HEK293T (cell line): Measurements from ENCODE around the gene CUL9.

Source experiments
- CTCF ChIA-PET: fragments of 350-600 bp; formaldehyde crosslinking; extraction: SDS; loops from one replicate; lab custom pipeline; 2021; ENCODE audit warnings: antibody characterized with exemption, inconsistent platforms; lab: Yijun Ruan, JAX
- POLR2A ChIA-PET: fragments of 350-600 bp; formaldehyde crosslinking; extraction: SDS; loops from one replicate; lab custom pipeline; 2020; ENCODE audit warnings: antibody characterized with exemption, inconsistent platforms; lab: Yijun Ruan, JAX
- DNase-seq: peaks from one replicate; pipeline ENCODE4 v3.0.0; 2012; ENCODE audit warnings: mixed read lengths; ENCODE audit errors: extremely low spot score
- ARNT ChIP-seq: fragments of 450-650 bp; IDR thresholded peaks from 2 replicates; pipeline ENCODE4 v1.6.1; 2017; ENCODE audit warnings: mild to moderate bottlenecking
- BHLHE40 ChIP-seq: fragments of 450-650 bp; IDR thresholded peaks from 2 replicates; pipeline ENCODE4 v1.6.1; 2016; ENCODE audit warnings: mild to moderate bottlenecking, moderate library complexity, borderline replicate concordance
- CTBP1 ChIP-seq: fragments of 450-650 bp; IDR thresholded peaks from 2 replicates; pipeline ENCODE4 v1.6.1; 2016; ENCODE audit warnings: borderline replicate concordance
- ELF4 ChIP-seq: fragments of 450-650 bp; IDR thresholded peaks from 2 replicates; pipeline ENCODE4 v1.6.1; 2017; ENCODE audit warnings: antibody characterized with exemption
- FOXA1 ChIP-seq: fragments of 450-650 bp; IDR thresholded peaks from 2 replicates; pipeline ENCODE4 v1.6.1; 2016; ENCODE audit warnings: mild to moderate bottlenecking
- FOXK2 ChIP-seq: fragments of 450-650 bp; IDR thresholded peaks from 2 replicates; pipeline ENCODE4 v1.6.1; 2016; ENCODE audit warnings: mild to moderate bottlenecking
- FOXM1 ChIP-seq: fragments of 450-650 bp; IDR thresholded peaks from 2 replicates; pipeline ENCODE4 v1.6.1; 2017; ENCODE audit warnings: mild to moderate bottlenecking, borderline replicate concordance
- HDGF ChIP-seq: fragments of 450-650 bp; IDR thresholded peaks from 2 replicates; pipeline ENCODE4 v1.6.1; 2017; ENCODE audit warnings: antibody characterized with exemption, borderline replicate concordance
- L3MBTL2 ChIP-seq: fragments of 450-650 bp; conservative IDR thresholded peaks from 2 replicates; pipeline ENCODE4 v1.6.1; 2016; ENCODE audit warnings: mild to moderate bottlenecking
- LEF1 ChIP-seq: fragments of 450-650 bp; IDR thresholded peaks from 2 replicates; pipeline ENCODE4 v1.6.1; 2017; ENCODE audit warnings: mild to moderate bottlenecking, borderline replicate concordance
- NFRKB ChIP-seq: fragments of 450-650 bp; IDR thresholded peaks from 2 replicates; pipeline ENCODE4 v1.6.1; 2016; ENCODE audit warnings: mild to moderate bottlenecking, moderate library complexity
- SP1 ChIP-seq: fragments of 450-650 bp; IDR thresholded peaks from 2 replicates; pipeline ENCODE4 v1.6.1; 2017
- SUZ12 ChIP-seq: fragments of 450-650 bp; IDR thresholded peaks from 2 replicates; pipeline ENCODE4 v1.6.1; 2016; ENCODE audit warnings: mild to moderate bottlenecking
- TARDBP ChIP-seq: fragments of 450-650 bp; IDR thresholded peaks from 2 replicates; pipeline ENCODE4 v1.6.1; 2016
- ZNF384 ChIP-seq: fragments of 450-650 bp; IDR thresholded peaks from 2 replicates; pipeline ENCODE4 v1.6.1; 2016
- TF ChIP-seq, protein P1 (sequence below): fragments of 450-650 bp; IDR thresholded peaks from 2 replicates; pipeline ENCODE4 v1.6.1; 2016

Gene CUL9

GRCh38 chr6:43268355-43268700 is 86.3 kb downstream of the CUL9 start:
- ChIA-PET CTCF (interaction anchor here (0.5 to 1.1 kb wide), 3 partner anchors 39 to 365 kb away, joined by 3 to 5 read pairs (median 3); partner anchors contain the start of gene DNPH1), POLR2A (interaction anchor here (2.3 kb wide), 1 partner anchor 21 kb away, joined by 5 read pairs; no protein-coding TSS in a partner anchor)
- no peak for DNase-seq
- TF ChIP-seq L3MBTL2 (no peak), NFRKB (no peak), FOXA1 (no peak), BHLHE40 (no peak), FOXM1 (no peak)

DNA sequence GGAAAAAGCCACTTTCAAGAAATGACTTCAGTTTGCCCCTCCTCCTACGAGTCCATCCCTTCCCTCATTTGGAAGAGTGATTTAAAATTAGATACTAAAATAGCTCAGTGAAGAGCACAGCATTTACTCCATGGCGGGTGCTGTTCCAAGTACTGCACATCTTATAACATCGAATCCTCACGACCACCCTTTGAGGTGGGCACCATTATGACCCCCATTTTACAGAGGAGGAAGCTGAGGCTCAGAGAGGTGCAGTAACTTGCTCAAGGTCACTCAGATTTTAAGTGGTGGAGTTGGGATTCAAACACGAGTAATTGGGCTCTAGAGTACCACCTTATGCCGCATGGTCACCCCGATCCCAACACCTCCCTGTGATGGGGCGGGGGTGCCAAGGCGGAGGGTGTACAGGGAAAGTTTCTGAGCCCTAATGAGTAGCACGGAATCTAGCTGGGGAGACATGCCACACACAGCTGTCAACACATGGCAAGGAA is 86.8 kb downstream of the CUL9 start:
- no peak for DNase-seq
- ChIA-PET POLR2A (interaction anchor here (2.3 kb wide), 1 partner anchor 22 kb away, joined by 5 read pairs; no protein-coding TSS in a partner anchor), CTCF (interaction anchor here (1.0 to 1.1 kb wide), 2 partner anchors 17 to 40 kb away, joined by 3 to 4 read pairs; partner anchors contain the start of gene DNPH1)
- TF ChIP-seq HDGF (no peak), FOXA1 (no peak), ZNF384 (no peak), ARNT (no peak), FOXK2 (no peak), FOXM1 (no peak), TARDBP (no peak), ELF4 (no peak), SP1 (no peak), CTBP1 (no peak), SUZ12 (no peak), L3MBTL2 (no peak), LEF1 (no peak), NFRKB (no peak), BHLHE40 (no peak)
- TF ChIP-seq, protein P1, sequence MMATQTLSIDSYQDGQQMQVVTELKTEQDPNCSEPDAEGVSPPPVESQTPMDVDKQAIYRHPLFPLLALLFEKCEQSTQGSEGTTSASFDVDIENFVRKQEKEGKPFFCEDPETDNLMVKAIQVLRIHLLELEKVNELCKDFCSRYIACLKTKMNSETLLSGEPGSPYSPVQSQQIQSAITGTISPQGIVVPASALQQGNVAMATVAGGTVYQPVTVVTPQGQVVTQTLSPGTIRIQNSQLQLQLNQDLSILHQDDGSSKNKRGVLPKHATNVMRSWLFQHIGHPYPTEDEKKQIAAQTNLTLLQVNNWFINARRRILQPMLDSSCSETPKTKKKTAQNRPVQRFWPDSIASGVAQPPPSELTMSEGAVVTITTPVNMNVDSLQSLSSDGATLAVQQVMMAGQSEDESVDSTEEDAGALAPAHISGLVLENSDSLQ: no peak

- peak; percentile 30 for DNase-seq
- CTCF ChIA-PET: interaction anchor here (1.0 kb wide), 1 partner anchor 18 kb away, joined by 4 read pairs; no protein-coding TSS in a partner anchor
- TF ChIP-seq L3MBTL2 (peak; percentile 50; the same call in 1 of the 2 replicates), FOXK2 (no peak)
- POLR2A ChIA-PET: interaction anchor here (0.7 to 2.3 kb wide), 2 partner anchors 22 to 810 kb away, joined by 3 to 5 read pairs; no protein-coding TSS in a partner anchor
Measured at GRCh38 chr6:43269273-43270007, 87.4 kb downstream of the CUL9 start.

DNA sequence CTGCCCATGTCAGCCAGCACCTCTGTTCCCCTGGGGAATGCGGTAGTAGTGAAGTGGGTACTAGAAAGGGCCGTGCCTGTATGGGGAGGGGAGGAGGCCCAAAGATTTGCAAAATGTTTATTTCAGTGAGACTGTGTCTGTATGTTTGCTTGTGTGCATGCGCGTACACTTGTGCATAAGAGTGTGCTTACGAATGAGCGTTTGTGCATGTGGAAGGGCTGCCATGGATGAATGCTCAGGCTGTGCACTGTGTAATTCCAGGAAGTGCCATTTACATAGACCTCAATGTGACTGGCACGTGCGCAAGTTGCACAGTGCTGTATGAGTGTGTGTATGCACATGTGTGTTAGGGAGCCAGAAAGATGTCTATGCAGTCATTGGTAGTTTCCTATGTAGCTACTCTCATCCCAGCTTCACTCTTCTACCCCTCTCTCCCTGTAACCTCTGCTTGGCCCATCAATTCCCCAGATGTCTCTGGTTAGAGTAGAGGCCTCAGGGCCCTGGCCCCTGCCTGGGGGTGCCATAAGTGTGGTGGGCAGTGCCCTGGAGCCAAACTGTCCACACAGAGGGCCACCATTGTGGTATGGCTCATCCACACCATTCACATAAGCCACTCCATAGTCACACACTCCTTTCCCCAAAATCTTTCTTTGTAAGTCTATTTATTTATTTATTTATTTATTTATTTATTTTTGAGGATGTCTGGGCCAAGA is 89.3 kb downstream of the CUL9 start:
- no peak for TF ChIP-seq FOXA1
- TF ChIP-seq SUZ12: no peak
- TF ChIP-seq LEF1: no peak
- TF ChIP-seq ARNT: no peak
- TF ChIP-seq FOXK2: no peak
- no peak for TF ChIP-seq CTBP1
- no peak for TF ChIP-seq HDGF
- TF ChIP-seq NFRKB: no peak
- no peak for TF ChIP-seq SP1
- TF ChIP-seq, protein P1: no peak
- TF ChIP-seq BHLHE40: no peak
- no peak for TF ChIP-seq TARDBP
- TF ChIP-seq ZNF384: no peak
- TF ChIP-seq ELF4: no peak
- TF ChIP-seq FOXM1: no peak
- no peak for DNase-seq
- POLR2A ChIA-PET: interaction anchor here (1.0 to 1.2 kb wide), 2 partner anchors 8 to 25 kb away, joined by 3 read pairs; no protein-coding TSS in a partner anchor
- CTCF ChIA-PET: interaction anchor here (0.6 kb wide), 1 partner anchor 15 kb away, joined by 3 read pairs; no protein-coding TSS in a partner anchor

GRCh38 chr6:43271944-43272343 is 89.9 kb downstream of the CUL9 start:
- ChIA-PET CTCF (interaction anchor here (0.6 kb wide), 1 partner anchor 15 kb away, joined by 3 read pairs; no protein-coding TSS in a partner anchor), POLR2A (interaction anchor here (1.0 to 1.2 kb wide), 2 partner anchors 8 to 25 kb away, joined by 3 read pairs; no protein-coding TSS in a partner anchor)
- DNase-seq: no peak
- no peak for TF ChIP-seq BHLHE40
- no peak for TF ChIP-seq ELF4
- TF ChIP-seq ZNF384: no peak
- TF ChIP-seq L3MBTL2: no peak
- TF ChIP-seq, protein P1: no peak
- TF ChIP-seq NFRKB: no peak

DNA sequence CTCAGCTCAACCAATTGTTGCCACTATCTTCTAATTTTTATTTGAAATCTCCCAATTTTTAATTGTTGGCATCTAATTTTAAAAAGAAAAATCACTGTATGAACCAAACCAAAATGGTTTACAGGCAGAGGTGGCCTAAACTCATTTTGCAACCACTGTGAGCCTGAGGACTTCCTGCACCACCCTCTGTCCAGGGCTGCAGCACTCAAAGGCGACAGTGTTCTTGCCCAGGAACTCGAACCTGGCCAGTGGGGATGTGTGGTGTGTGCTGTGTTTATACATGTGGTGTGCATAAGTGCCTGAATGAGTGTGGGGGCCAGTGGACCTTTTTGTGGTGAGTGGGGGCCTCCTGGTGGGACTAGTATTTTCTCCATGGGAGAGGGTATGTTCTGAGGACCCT is 91.7 kb downstream of the CUL9 start:
- POLR2A ChIA-PET: no interaction called here
- DNase-seq: no peak
- TF ChIP-seq CTBP1 (no peak), FOXM1 (no peak), SP1 (no peak), FOXK2 (no peak), HDGF (no peak), LEF1 (no peak), ELF4 (no peak), SUZ12 (no peak), TARDBP (no peak), BHLHE40 (no peak), ZNF384 (no peak), FOXA1 (no peak), NFRKB (no peak), L3MBTL2 (no peak)
- TF ChIP-seq, protein P1: no peak
- CTCF ChIA-PET: no interaction called here
